Small intestine (tissue), 7 donors: ENCODE results near the gene TTLL10. TPM values are rescaled to one million over a fixed set of nuclear protein-coding genes. Genes with fewer than 3 reads are reported as not detected.
"Not testable (repeated sequence)": the region's sequence is repeated elsewhere in the genome, so short reads cannot be mapped to it uniquely, and the experiment has no call there.

ENCODE experiments used
- DNase-seq, 2 donors: peaks; one replicate each; pipeline versions ENCODE4 v3.0.0 to v3.0.0-alpha.2; 2013
- FAIRE-seq: peaks from 2 replicates; lab custom pipeline; 2012; peaks lifted over from hg19 to GRCh38; lab: Jason Lieb, UNC
- H3K27ac ChIP-seq, 3 donors: one replicate each; pipeline ENCODE4 v1.5.1; 2013; ENCODE audit warnings: low read length in 2 of 3, mild to moderate bottlenecking in 2 of 3, control low read depth in 1 of 3, inconsistent platforms in 1 of 3, low read depth in 1 of 3, moderate library complexity in 1 of 3
- H3K27me3 ChIP-seq, 3 donors: one replicate each; pipeline ENCODE4 v1.6.1; 2013; ENCODE audit warnings: low read length in 3 of 3, inconsistent platforms in 1 of 3; ENCODE audit not compliant: control insufficient read depth in 3 of 3, insufficient read depth in 3 of 3
- H3K36me3 ChIP-seq, 3 donors: one replicate each; pipeline ENCODE4 v1.6.1; 2013; ENCODE audit warnings: low read length in 3 of 3, inconsistent platforms in 1 of 3, low read depth in 1 of 3, mild to moderate bottlenecking in 1 of 3, moderate library complexity in 1 of 3; ENCODE audit not compliant: control insufficient read depth in 3 of 3, insufficient read depth in 2 of 3
- H3K4me1 ChIP-seq, 3 donors: one replicate each; pipeline ENCODE4 v1.6.1; 2013; ENCODE audit warnings: low read length in 2 of 3, inconsistent platforms in 1 of 3, low read depth in 1 of 3, mild to moderate bottlenecking in 1 of 3, moderate library complexity in 1 of 3; ENCODE audit not compliant: control insufficient read depth in 3 of 3, insufficient read depth in 2 of 3
- H3K4me3 ChIP-seq, 3 donors: one replicate each; pipeline ENCODE4 v1.5.1; 2013; ENCODE audit warnings: low read length in 3 of 3, control low read depth in 1 of 3, inconsistent platforms in 1 of 3, low read depth in 1 of 3, mild to moderate bottlenecking in 1 of 3, moderate library complexity in 1 of 3
- H3K9me3 ChIP-seq, 2 donors: one replicate each; pipeline ENCODE4 v1.6.1; 2013; ENCODE audit warnings: low read depth in 1 of 2, low read length in 1 of 2; ENCODE audit not compliant: control insufficient read depth in 2 of 2, insufficient read depth in 1 of 2
- WGBS, 3 donors: extraction: QIAGEN DNeasy Blood & Tissue Kit; methylation state at CpG; one replicate each; pipeline ENCODE4 v1.1.7; 2013; 5-methylcytosine and 5-hydroxymethylcytosine counted together
- polyA plus RNA-seq, 4 donors: library from polyadenylated mRNA; stranded (reverse) in 3 of 4; unstranded in 1 of 4; fragments of 200-250 nt in 3 of 4; fragments of 120-200 nt in 1 of 4; gene quantifications; one replicate each; pipeline versions ENCODE4 v1.2.1 to v1.2.3, GENCODE V29; 2013
- donor health status: healthy with polysubstance abuse.
- donor health status: control.
- donor health status: control.
- donor health status: Bipolar disorder and iron deficiency.
- donor health status: healthy.

TTLL10 gene
- polyA plus RNA-seq, 4 donors: 0.21 to 0.36 TPM; not detected in 2

- Histone ChIP-seq H3K27ac (no peak overlapping the region), H3K36me3 (no peaks in the 10 kb centered on the region), H3K27me3 (peaks cover 0 to 12% (median 1%) of the 10 kb centered on the region in 3 donors), H3K9me3 (peaks cover 0 to 13% of the 10 kb centered on the region in 2 donors), H3K4me1 (no peaks in the 10 kb centered on the region), H3K4me3 (no peak overlapping the region)
- DNase-seq (no peak), FAIRE-seq (no peak)
- WGBS, 3 donors: 82 to 93% (median 92%) methylated on average over 3 of the region's 3 CpGs
Observed at GRCh38 chr1:1194723-1195122, 21.0 kb downstream of the TTLL10 start.

DNA sequence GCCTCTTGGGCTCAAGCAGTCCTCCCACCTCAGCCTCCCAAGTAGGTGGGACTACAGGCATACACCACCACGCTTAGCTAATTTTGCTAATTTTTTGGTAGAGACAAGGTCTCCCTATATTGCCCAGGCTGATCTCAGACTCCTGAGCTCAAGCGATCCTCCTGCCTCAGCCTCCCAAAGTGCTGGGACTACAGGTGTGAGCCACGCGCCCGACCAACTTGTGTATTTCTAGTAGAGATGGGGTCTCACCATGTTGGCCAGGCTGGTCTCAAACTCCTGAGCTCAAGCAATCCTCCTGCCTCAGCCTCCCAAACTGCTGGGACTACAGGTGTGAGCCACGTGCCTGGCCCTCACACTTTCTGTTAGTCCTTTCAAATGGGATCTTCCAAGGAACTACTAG, 22.0 kb downstream of the TTLL10 start:
- not testable (repeated sequence) for H3K4me3 ChIP-seq, DNase-seq, H3K27ac ChIP-seq, FAIRE-seq, H3K36me3 ChIP-seq, H3K4me1 ChIP-seq
- peaks cover 0 to 22% (median 1%) of the 10 kb centered on the region in 3 donors for H3K27me3 ChIP-seq
- peaks cover 0 to 13% of the 10 kb centered on the region in 2 donors for H3K9me3 ChIP-seq
- WGBS, 3 donors: 87 to 96% (median 92%) methylated on average over 6 of the region's 6 CpGs

GRCh38 chr1:1196431-1197187, 22.9 kb downstream of the TTLL10 start:
- no peak for DNase-seq
- H3K4me3 ChIP-seq: no peak overlapping the region
- H3K9me3 ChIP-seq: peaks cover 0 to 13% of the 10 kb centered on the region in 2 donors
- no peaks in the 10 kb centered on the region for H3K4me1 ChIP-seq
- no peak for FAIRE-seq
- no peaks in the 10 kb centered on the region for H3K36me3 ChIP-seq
- 56 to 78% (median 70%) methylated on average over 11 to 13 of the region's 13 CpGs for WGBS, 3 donors
- H3K27me3 ChIP-seq: peaks cover 0 to 26% (median 1%) of the 10 kb centered on the region in 3 donors
- H3K27ac ChIP-seq: no peak overlapping the region

DNA sequence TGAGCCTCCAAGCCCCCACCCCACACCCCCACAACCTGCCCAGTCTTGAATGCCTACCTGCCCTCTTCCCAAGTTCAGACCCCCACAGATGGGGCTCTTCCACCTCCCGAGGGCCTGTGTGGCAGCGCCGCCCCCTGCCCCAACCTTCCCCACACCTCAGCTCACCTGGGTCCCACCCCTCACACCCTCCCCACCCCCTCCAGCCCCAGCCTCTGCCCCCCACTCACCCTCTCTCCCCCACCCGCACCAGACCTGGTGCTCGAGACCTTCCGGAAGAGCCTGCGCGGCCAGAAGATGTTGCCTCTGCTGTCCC, 23.5 kb downstream of the TTLL10 start:
- H3K27me3 ChIP-seq: peaks cover 0 to 27% (median 1%) of the 10 kb centered on the region in 3 donors
- no peak for FAIRE-seq
- 75 to 95% (median 85%) methylated on average over 3 to 8 of the region's 8 CpGs for WGBS, 3 donors
- H3K9me3 ChIP-seq: peaks cover 0 to 9% of the 10 kb centered on the region in 2 donors
- no peaks in the 10 kb centered on the region for H3K4me1 ChIP-seq
- no peak overlapping the region for H3K27ac ChIP-seq
- no peak for DNase-seq
- H3K36me3 ChIP-seq: no peaks in the 10 kb centered on the region
- no peak overlapping the region for H3K4me3 ChIP-seq

DNA sequence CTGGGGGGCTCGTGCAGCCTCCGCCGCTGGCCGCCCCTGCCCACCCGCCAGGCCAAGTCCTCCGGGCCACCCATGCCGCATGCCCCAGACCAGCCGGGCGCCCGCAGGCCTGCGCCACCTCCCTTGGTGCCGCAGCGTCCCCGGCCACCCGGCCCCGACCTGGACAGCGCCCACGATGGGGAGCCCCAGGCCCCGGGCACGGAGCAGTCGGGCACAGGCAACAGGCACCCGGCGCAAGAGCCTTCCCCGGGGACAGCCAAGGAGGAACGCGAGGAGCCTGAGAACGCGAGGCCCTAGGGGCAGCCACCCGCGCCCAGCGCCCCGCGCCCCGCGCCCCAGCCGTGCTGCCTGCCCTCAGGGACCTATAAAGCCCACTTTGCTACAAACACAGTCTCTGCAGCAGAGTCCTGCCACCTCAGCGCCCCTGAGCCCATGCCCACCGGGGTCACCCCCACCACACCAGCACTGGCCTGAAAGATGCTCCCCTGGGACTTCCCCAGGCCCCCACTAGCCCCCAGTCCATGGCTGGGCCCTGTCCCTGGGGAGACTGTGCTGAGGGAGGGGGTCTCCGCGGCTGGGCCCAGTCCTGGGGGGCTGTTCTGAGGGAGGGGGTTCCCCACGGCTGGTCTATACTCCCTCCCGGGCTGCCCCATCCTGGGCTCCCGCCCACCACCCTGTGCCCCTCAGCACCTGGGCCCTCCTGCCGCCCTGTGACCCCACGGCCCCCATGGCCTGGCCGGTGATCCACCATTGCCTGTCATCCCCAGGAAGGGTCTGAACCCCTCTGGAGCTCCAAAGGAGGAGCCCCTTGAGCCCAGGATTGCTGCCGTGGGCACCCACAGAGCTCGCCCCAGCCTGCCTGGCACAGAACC, 24.1 kb downstream of the TTLL10 start:
- 89 to 91% (median 90%) methylated on average over 39 to 48 of the region's 48 CpGs for WGBS, 3 donors
- H3K27me3 ChIP-seq: peaks cover 0 to 28% (median 1%) of the 10 kb centered on the region in 3 donors
- no peaks in the 10 kb centered on the region for H3K4me1 ChIP-seq
- H3K36me3 ChIP-seq: no peaks in the 10 kb centered on the region
- H3K9me3 ChIP-seq: peaks cover 0 to 9% of the 10 kb centered on the region in 2 donors
- no peak overlapping the region for H3K27ac ChIP-seq
- no peak overlapping the region for H3K4me3 ChIP-seq
- no peak for FAIRE-seq
- no peak for DNase-seq

- Histone ChIP-seq H3K27ac (no peak overlapping the region), H3K4me3 (no peak overlapping the region), H3K4me1 (no peaks in the 10 kb centered on the region), H3K27me3 (peaks cover 1 to 35% (median 4%) of the 10 kb centered on the region in 3 donors), H3K9me3 (peaks cover 0 to 9% of the 10 kb centered on the region in 2 donors), H3K36me3 (no peaks in the 10 kb centered on the region)
- DNase-seq (no peak), FAIRE-seq (no peak)
- WGBS, 3 donors: 68 to 75% (median 71%) methylated on average over 20 to 23 of the region's 23 CpGs
Observed at GRCh38 chr1:1198423-1199140, 24.9 kb downstream of the TTLL10 start.

GRCh38 chr1:1199141-1199960, 25.7 kb downstream of the TTLL10 start:
- H3K36me3 ChIP-seq: no peaks in the 10 kb centered on the region
- no peaks in the 10 kb centered on the region for H3K4me1 ChIP-seq
- peaks cover 0 to 38% (median 4%) of the 10 kb centered on the region in 3 donors for H3K27me3 ChIP-seq
- H3K27ac ChIP-seq: no peak overlapping the region
- DNase-seq (no peak), FAIRE-seq (no peak)
- peaks cover 0 to 8% of the 10 kb centered on the region in 2 donors for H3K9me3 ChIP-seq
- H3K4me3 ChIP-seq: no peak overlapping the region
- WGBS, 3 donors: 61 to 83% (median 63%) methylated on average over 22 of the region's 22 CpGs
